ENCODE results near the gene HBZ. TPM values are rescaled to one million over a fixed set of nuclear protein-coding genes. Genes with fewer than 3 reads are reported as not detected.
"Not testable (repeated sequence)": the region's sequence is repeated elsewhere in the genome, so short reads cannot be mapped to it uniquely, and the experiment has no call there.

Gene HBZ
- total RNA-seq, 1 donor from 2014 or later = not detected

DNA sequence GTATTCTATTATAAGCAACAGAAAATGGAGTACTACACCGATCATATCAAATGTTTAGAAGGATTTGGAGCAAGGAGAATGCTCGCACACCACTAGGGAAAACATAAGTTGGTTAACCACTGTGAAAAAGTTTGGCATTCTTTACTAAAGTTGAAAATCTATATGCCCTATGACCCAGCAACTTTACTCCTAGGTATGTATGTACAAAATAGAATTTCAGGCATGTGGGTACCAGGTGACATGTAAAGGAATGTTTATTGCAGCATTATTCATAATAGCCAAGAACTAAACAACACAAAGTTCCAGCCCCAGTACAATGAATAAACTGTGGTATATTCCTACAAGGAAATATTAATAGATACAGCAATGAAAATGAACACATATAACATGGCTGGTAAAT is 5.8 kb upstream of the HBZ start:
- Histone ChIP-seq H3K4me3 (no peak overlapping the region), H3K36me3 (no peaks in the 10 kb centered on the region), H3K9me3 (no peaks in the 10 kb centered on the region), H3K27ac (no peak overlapping the region), H3K4me1 (no peaks in the 10 kb centered on the region), H3K27me3 (ENCODE audit: low read depth) (peaks cover 8% of the 10 kb centered on the region)
- intact Hi-C loops (cut with DNase I) = no loop called here
- DNase-seq (no peak), ATAC-seq (no peak)
- TF ChIP-seq, protein P1, sequence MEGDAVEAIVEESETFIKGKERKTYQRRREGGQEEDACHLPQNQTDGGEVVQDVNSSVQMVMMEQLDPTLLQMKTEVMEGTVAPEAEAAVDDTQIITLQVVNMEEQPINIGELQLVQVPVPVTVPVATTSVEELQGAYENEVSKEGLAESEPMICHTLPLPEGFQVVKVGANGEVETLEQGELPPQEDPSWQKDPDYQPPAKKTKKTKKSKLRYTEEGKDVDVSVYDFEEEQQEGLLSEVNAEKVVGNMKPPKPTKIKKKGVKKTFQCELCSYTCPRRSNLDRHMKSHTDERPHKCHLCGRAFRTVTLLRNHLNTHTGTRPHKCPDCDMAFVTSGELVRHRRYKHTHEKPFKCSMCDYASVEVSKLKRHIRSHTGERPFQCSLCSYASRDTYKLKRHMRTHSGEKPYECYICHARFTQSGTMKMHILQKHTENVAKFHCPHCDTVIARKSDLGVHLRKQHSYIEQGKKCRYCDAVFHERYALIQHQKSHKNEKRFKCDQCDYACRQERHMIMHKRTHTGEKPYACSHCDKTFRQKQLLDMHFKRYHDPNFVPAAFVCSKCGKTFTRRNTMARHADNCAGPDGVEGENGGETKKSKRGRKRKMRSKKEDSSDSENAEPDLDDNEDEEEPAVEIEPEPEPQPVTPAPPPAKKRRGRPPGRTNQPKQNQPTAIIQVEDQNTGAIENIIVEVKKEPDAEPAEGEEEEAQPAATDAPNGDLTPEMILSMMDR (IDR thresholded peaks at IDR 0.05) = no peak

DNA sequence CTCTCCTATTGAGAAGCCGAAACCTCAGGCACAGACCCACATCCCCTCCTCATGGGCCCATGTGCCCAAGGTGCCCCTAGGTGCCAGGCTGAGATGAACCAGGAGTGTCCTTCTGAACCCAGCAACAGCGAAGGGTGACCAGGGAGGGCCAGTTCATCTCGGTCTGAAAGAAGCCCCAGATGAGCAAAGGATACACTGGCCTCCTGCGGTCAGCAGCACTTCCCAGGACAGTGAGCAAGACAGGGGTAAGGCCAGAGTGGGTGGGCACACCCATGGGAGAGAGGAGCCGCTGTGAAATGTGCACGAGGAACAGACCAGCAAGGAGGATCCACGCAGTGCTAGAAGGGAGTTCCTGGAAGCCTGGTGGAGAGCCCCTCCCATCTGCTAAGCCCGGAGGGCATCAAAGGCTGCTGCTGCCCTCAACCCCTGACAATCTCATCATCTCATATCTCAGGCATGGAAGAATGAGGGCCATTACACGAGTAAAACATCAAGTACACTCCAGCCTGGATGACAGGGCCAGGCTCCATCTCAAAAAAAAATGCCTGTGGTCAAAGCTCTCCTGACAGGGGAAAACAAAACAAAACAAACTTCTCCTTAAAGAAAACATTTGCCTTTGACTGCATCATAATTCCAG is 3.3 kb upstream of the HBZ start:
- Histone ChIP-seq H3K9me3 (no peaks in the 10 kb centered on the region), H3K27ac (no peak overlapping the region), H3K27me3 (ENCODE audit: low read depth) (no peaks in the 10 kb centered on the region), H3K4me1 (no peaks in the 10 kb centered on the region), H3K4me3 (no peak overlapping the region), H3K36me3 (no peaks in the 10 kb centered on the region)
- DNase-seq (no peak), ATAC-seq (peak; percentile 57 to 74)
- TF ChIP-seq, protein P1 (IDR thresholded peaks at IDR 0.05) = no peak
- intact Hi-C loops (cut with DNase I) = no loop called here

DNA sequence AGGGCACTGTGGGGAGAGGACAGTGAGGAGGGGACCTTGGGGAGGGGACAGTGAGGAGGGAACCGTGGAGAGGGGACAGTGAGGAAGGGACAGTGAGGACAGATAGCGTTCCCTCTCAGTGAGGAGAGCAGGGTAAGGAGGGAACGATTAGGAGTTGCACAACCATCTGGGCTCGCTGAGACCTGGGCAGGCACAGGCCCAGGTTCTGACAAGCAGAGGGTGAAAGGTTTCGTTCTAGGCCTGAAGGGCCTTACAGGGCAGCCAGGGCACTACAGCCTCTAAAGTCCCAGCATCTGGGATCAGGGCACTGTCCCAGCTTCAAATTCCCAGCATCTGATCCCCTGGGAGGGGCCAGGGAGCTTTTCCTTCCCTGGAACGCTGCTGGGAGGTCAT is 681 bp downstream of the HBZ start:
- intact Hi-C loops (cut with DNase I); H3K4me3 ChIP-seq; H3K4me1 ChIP-seq; H3K27ac ChIP-seq; DNase-seq; H3K36me3 ChIP-seq; H3K9me3 ChIP-seq: not testable (repeated sequence)
- ATAC-seq = peak; percentile 6 to 13
- peaks cover 16% of the 10 kb centered on the region for H3K27me3 ChIP-seq (ENCODE audit: low read depth)

DNA sequence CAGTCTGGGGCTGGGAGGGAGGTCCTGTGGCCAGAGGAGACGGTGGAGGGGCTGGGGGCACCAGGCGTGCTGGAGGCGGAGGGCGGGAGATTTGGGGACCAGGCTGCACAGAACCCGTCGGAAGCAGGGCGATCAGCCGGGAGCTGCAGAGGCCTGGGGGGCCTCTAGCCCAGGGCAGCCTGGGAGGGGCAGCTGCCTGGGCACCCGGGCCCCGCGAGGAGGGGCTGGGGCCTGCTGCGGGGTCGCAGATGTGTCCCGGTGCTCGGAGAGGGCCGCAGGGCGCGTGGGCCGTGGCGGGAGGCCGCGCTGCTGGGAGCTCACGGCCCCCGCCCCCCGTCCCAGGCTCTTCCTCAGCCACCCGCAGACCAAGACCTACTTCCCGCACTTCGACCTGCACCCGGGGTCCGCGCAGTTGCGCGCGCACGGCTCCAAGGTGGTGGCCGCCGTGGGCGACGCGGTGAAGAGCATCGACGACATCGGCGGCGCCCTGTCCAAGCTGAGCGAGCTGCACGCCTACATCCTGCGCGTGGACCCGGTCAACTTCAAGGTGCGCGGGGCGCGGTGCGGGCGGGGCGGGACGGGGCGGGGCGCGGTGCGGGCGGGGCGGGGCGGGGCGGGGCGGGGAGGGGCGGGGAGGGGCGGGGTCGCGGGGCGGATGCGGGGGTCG is 1.2 kb downstream of the HBZ start:
- intact Hi-C loops (cut with DNase I); H3K9me3 ChIP-seq; DNase-seq; H3K36me3 ChIP-seq; H3K4me3 ChIP-seq; H3K4me1 ChIP-seq; H3K27ac ChIP-seq: not testable (repeated sequence)
- peaks cover 16% of the 10 kb centered on the region for H3K27me3 ChIP-seq (ENCODE audit: low read depth)
- ATAC-seq = peak; percentile 9 to 14

DNA sequence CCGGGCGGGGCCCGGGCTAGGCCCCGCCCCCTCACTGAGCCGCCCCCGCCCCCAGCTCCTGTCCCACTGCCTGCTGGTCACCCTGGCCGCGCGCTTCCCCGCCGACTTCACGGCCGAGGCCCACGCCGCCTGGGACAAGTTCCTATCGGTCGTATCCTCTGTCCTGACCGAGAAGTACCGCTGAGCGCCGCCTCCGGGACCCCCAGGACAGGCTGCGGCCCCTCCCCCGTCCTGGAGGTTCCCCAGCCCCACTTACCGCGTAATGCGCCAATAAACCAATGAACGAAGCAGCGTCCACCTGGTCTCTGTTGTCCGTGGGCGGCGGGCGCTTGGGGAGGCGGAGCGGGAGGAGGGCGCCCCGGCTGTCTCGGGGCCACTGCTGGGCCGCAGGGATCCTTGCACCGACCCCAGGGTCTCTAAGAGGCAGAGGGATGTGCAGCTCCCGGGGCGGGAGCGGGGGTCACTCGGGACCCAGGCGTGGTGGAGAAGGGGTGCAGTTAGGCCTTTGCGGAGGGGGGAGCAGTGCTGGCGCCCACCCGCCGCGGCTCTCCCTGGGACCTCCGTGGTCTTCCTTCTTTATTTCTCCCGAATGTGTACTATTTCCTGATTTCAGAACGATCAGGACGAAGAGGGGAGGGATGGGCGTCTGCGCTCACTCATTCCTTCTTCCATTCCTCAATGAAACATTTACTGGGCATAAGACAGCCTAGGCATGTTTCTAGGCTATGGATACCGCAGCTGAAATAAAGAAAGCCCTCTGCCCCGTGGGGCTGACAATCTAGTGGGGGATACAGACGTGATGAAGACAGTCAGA is 2.0 kb downstream of the HBZ start:
- H3K27me3 ChIP-seq (ENCODE audit: low read depth) = peaks cover 16% of the 10 kb centered on the region
- intact Hi-C loops (cut with DNase I) = no loop called here
- ATAC-seq = peak; percentile 52 to 75
- DNase-seq = no peak
- TF ChIP-seq, protein P1 (IDR thresholded peaks at IDR 0.05) = no peak
- peaks cover 9% of the 10 kb centered on the region for H3K4me1 ChIP-seq
- no peaks in the 10 kb centered on the region for H3K9me3 ChIP-seq
- no peaks in the 10 kb centered on the region for H3K36me3 ChIP-seq
- no peak overlapping the region for H3K27ac ChIP-seq
- H3K4me3 ChIP-seq = peak overlapping the region; percentile 59

DNA sequence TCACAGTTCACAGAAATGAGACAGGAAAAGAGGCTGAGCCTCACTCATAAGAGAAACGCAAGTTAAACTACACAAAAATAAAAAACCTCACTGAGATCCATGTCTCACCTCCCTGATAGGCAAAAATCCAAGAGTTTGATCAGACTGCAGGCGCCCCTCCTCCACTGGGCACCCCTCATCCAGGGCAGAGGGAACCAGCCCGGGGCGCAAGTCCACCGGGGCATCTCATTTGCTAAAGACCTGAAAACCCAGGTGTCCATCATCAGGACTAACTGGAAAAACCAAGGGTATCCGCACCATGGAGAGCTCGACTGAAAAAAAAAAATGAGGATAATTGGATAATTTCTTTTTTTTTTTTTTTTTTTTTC is 2.6 kb downstream of the HBZ start:
- ATAC-seq (no peak), DNase-seq (no peak)
- H3K9me3 ChIP-seq = no peaks in the 10 kb centered on the region
- peaks cover 9% of the 10 kb centered on the region for H3K4me1 ChIP-seq
- H3K27ac ChIP-seq = no peak overlapping the region
- H3K4me3 ChIP-seq = peak overlapping the region; percentile 59
- no peaks in the 10 kb centered on the region for H3K36me3 ChIP-seq
- intact Hi-C loops (cut with DNase I) = no loop called here
- TF ChIP-seq, protein P1 (IDR thresholded peaks at IDR 0.05) = no peak
- peaks cover 16% of the 10 kb centered on the region for H3K27me3 ChIP-seq (ENCODE audit: low read depth)
